H9 (cell line): ENCODE measurements around the gene MTTP. TPM values are rescaled to one million over a fixed set of nuclear protein-coding genes. Genes with fewer than 3 reads are reported as not detected.

Source experiments
- DNase-seq: peaks from one replicate; pipeline ENCODE4 v3.0.0-alpha.2; 2017
- H2AFZ ChIP-seq: one replicate; pipeline ENCODE4 v1.6.1; 2013; ENCODE audit warnings: mild to moderate bottlenecking, low read length, control low read depth, moderate library complexity
- H2AK5ac ChIP-seq: 2 replicates; pipeline ENCODE4 v1.6.1; 2013; ENCODE audit warnings: low read length, control low read depth, mixed read lengths; ENCODE audit not compliant: insufficient read length
- H2BK120ac ChIP-seq: one replicate; pipeline ENCODE4 v1.6.1; 2013; ENCODE audit warnings: low read depth, mild to moderate bottlenecking, low read length, control low read depth, inconsistent platforms; ENCODE audit not compliant: poor library complexity, severe bottlenecking
- H2BK12ac ChIP-seq: 2 replicates; pipeline ENCODE4 v1.6.1; 2013; ENCODE audit warnings: low read length, control low read depth, mixed read lengths, low read depth; ENCODE audit not compliant: insufficient read length
- H2BK15ac ChIP-seq: 2 replicates; pipeline ENCODE4 v1.6.1; 2013; ENCODE audit warnings: low read depth, low read length, control low read depth
- H2BK20ac ChIP-seq: one replicate; pipeline ENCODE4 v1.6.1; 2013; ENCODE audit warnings: low read depth, mild to moderate bottlenecking, low read length, control low read depth, inconsistent platforms; ENCODE audit not compliant: poor library complexity, severe bottlenecking
- H2BK5ac ChIP-seq: 2 replicates; pipeline ENCODE4 v1.6.1; 2013; ENCODE audit warnings: low read length, control low read depth, mixed read lengths; ENCODE audit not compliant: insufficient read length
- H3K14ac ChIP-seq: 2 replicates; pipeline ENCODE4 v1.6.1; 2013; ENCODE audit warnings: low read length, control low read depth; ENCODE audit not compliant: insufficient read depth
- H3K18ac ChIP-seq: 2 replicates; pipeline ENCODE4 v1.6.1; 2013; ENCODE audit warnings: low read depth, mild to moderate bottlenecking, mixed read lengths, low read length, control low read depth; ENCODE audit not compliant: insufficient read length
- H3K23ac ChIP-seq: 2 replicates; pipeline ENCODE4 v1.6.1; 2013; ENCODE audit warnings: low read length, control low read depth, mixed read lengths, low read depth; ENCODE audit not compliant: insufficient read length
- H3K23me2 ChIP-seq: 2 replicates; pipeline ENCODE4 v1.6.1; 2013; ENCODE audit warnings: low read depth, mild to moderate bottlenecking, mixed read lengths, low read length, control low read depth; ENCODE audit not compliant: insufficient read length, poor library complexity, severe bottlenecking
- H3K27ac ChIP-seq: 2 replicates; pipeline ENCODE4 v1.5.1; 2013; ENCODE audit warnings: low read length, control low read depth, mixed read lengths, low read depth; ENCODE audit not compliant: insufficient read length
- H3K27me3 ChIP-seq: 2 replicates; pipeline ENCODE4 v1.6.1; 2013; ENCODE audit warnings: low read length, control low read depth, inconsistent platforms; ENCODE audit not compliant: insufficient read depth
- H3K4ac ChIP-seq: 2 replicates; pipeline ENCODE4 v1.6.1; 2013; ENCODE audit warnings: low read depth, mild to moderate bottlenecking, control low read depth, inconsistent platforms, low read length, moderate library complexity
- H3K4me1 ChIP-seq: 2 replicates; pipeline ENCODE4 v1.6.1; 2013; ENCODE audit warnings: low read length, control low read depth, inconsistent platforms; ENCODE audit not compliant: insufficient read depth
- H3K4me2 ChIP-seq: 2 replicates; pipeline ENCODE4 v1.6.1; 2013; ENCODE audit warnings: low read length, control low read depth, mixed read lengths; ENCODE audit not compliant: insufficient read length, insufficient read depth
- H3K56ac ChIP-seq: 2 replicates; pipeline ENCODE4 v1.6.1; 2013; ENCODE audit warnings: low read depth, mild to moderate bottlenecking, mixed read lengths, low read length, control low read depth; ENCODE audit not compliant: insufficient read length
- H3K79me1 ChIP-seq: 2 replicates; pipeline ENCODE4 v1.6.1; 2013; ENCODE audit warnings: low read depth, mild to moderate bottlenecking, moderate library complexity, low read length, control low read depth, inconsistent platforms; ENCODE audit not compliant: insufficient read depth, poor library complexity, severe bottlenecking
- H3K79me2 ChIP-seq: 2 replicates; pipeline ENCODE4 v1.6.1; 2013; ENCODE audit warnings: low read length, control low read depth, inconsistent platforms; ENCODE audit not compliant: insufficient read depth
- H3K9ac ChIP-seq: 2 replicates; pipeline ENCODE4 v1.6.1; 2013; ENCODE audit warnings: low read length, control low read depth, mixed read lengths; ENCODE audit not compliant: insufficient read length; ENCODE audit errors: extremely low read depth
- H3K9me3 ChIP-seq: one replicate; pipeline ENCODE4 v1.6.1; 2013; ENCODE audit warnings: low read depth, low read length, inconsistent platforms; ENCODE audit not compliant: control insufficient read depth
- H3T11ph ChIP-seq: one replicate; pipeline ENCODE4 v1.6.1; 2013; ENCODE audit warnings: mild to moderate bottlenecking, low read length, control low read depth, inconsistent platforms
- H4K20me1 ChIP-seq: one replicate; pipeline ENCODE4 v1.6.1; 2013; ENCODE audit not compliant: control insufficient read depth, insufficient read length, insufficient read depth
- H4K5ac ChIP-seq: 2 replicates; pipeline ENCODE4 v1.6.1; 2013; ENCODE audit warnings: low read depth, mild to moderate bottlenecking, mixed read lengths, low read length, control low read depth; ENCODE audit not compliant: insufficient read length
- H4K8ac ChIP-seq: replicated peaks from 2 replicates; pipeline ENCODE4 v1.6.1; 2013; ENCODE audit warnings: low read length, control low read depth, mixed read lengths, low read depth; ENCODE audit not compliant: insufficient read length
- H4K91ac ChIP-seq: 2 replicates; pipeline ENCODE4 v1.6.1; 2013; ENCODE audit warnings: low read depth, mild to moderate bottlenecking, moderate library complexity, mixed read lengths, low read length, control low read depth; ENCODE audit not compliant: insufficient read length
- H3K27ac Mint-ChIP-seq, 3 experiments: 2 replicates in 2 of 3; 3 replicates in 1 of 3; pipeline ENCODE4 v1.8.0; 2020 to 2021; ENCODE audit warnings: mixed read lengths in 3 of 3, mild to moderate bottlenecking in 1 of 3, moderate library complexity in 1 of 3
- H3K27me3 Mint-ChIP-seq: 2 replicates; pipeline ENCODE4 v1.8.0; 2021; ENCODE audit warnings: low read depth, mild to moderate bottlenecking, moderate library complexity, mixed read lengths
- H3K36me3 Mint-ChIP-seq, 3 experiments: 2 replicates in 2 of 3; 3 replicates in 1 of 3; pipeline ENCODE4 v1.8.0; 2020 to 2021; ENCODE audit warnings: low read depth in 3 of 3, mixed read lengths in 3 of 3; ENCODE audit not compliant: insufficient read depth in 1 of 3
- H3K4me1 Mint-ChIP-seq, 2 experiments: 2 replicates each; pipeline ENCODE4 v1.8.0; 2020; ENCODE audit warnings: mixed read lengths in 2 of 2
- H3K4me3 Mint-ChIP-seq, 2 experiments: 2 replicates in 1 of 2; 3 replicates in 1 of 2; pipeline ENCODE4 v1.8.0; 2020 to 2021; ENCODE audit warnings: mild to moderate bottlenecking in 2 of 2, mixed read lengths in 2 of 2, moderate library complexity in 1 of 2
- H3K9me3 Mint-ChIP-seq, 2 experiments: 2 replicates in 1 of 2; 3 replicates in 1 of 2; pipeline ENCODE4 v1.8.0; 2020; ENCODE audit warnings: mild to moderate bottlenecking in 2 of 2, mixed read lengths in 2 of 2, moderate library complexity in 1 of 2
- WGBS: extraction: QIAGEN DNeasy Blood & Tissue Kit; methylation state at CpG from one replicate; pipeline ENCODE4 v1.1.7; 2013; ENCODE audit warnings: missing lambda C conversion rate, low lambda C conversion rate, mixed read lengths; ENCODE audit not compliant: insufficient read length; ENCODE audit errors: extremely low coverage; 5-methylcytosine and 5-hydroxymethylcytosine counted together
- total RNA-seq: library from RNA; stranded (reverse); gene quantifications from 2 replicates; pipeline ENCODE4 v1.2.1, GENCODE V29; 2021
- TF ChIP-seq, protein P1 (sequence below): fragments of 200-600 bp; sonication (generic); conservative IDR thresholded peaks from 3 replicates; pipeline ENCODE4 v1.8.0; 2021; ENCODE audit warnings: antibody characterized with exemption, mild to moderate bottlenecking

Gene MTTP
- total RNA-seq, 1 experiment from 2014 or later: 0.46 TPM

DNA sequence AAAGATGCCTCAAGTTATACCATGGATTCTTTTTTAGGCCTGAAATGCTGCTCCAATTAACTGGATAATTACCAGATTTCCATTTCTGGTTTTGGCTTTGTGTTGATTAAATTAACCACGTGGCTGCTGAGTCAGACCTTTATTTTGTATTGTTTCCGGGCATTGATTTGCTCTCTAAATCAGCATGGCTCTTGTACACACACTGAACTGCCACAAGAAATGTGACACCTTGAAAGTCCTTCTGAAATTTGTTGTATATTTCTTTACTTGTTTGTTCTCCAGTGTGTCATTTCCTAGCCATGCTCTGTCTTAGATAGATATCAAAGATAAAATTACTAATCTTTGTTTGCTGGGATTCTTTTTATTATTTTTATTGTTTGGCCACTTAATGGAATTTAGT, 11.7 kb downstream of the MTTP start:
- Histone ChIP-seq H2AK5ac (no peak overlapping the region), H3K9me3 (no peaks in the 10 kb centered on the region), H3K79me1 (no peaks in the 10 kb centered on the region), H3K18ac (no peak overlapping the region), H4K20me1 (no peaks in the 10 kb centered on the region), H3K27me3 (no peaks in the 10 kb centered on the region), H2BK15ac (no peak overlapping the region), H2BK12ac (no peak overlapping the region), H3K4me1 (no peaks in the 10 kb centered on the region), H4K8ac (no peak overlapping the region), H3T11ph (no peak overlapping the region), H4K5ac (no peak overlapping the region), H2BK5ac (no peak overlapping the region), H3K79me2 (no peaks in the 10 kb centered on the region), H2AFZ (no peak overlapping the region), H2BK120ac (no peak overlapping the region), H3K14ac (no peak overlapping the region), H4K91ac (no peak overlapping the region), H3K9ac (no peak overlapping the region), H2BK20ac (no peak overlapping the region), H3K27ac (no peak overlapping the region), H3K23me2 (no peaks in the 10 kb centered on the region), H3K4ac (no peak overlapping the region), H3K4me2 (no peak overlapping the region), H3K56ac (no peak overlapping the region), H3K23ac (no peak overlapping the region)
- DNase-seq: no peak
- TF ChIP-seq, protein P1, sequence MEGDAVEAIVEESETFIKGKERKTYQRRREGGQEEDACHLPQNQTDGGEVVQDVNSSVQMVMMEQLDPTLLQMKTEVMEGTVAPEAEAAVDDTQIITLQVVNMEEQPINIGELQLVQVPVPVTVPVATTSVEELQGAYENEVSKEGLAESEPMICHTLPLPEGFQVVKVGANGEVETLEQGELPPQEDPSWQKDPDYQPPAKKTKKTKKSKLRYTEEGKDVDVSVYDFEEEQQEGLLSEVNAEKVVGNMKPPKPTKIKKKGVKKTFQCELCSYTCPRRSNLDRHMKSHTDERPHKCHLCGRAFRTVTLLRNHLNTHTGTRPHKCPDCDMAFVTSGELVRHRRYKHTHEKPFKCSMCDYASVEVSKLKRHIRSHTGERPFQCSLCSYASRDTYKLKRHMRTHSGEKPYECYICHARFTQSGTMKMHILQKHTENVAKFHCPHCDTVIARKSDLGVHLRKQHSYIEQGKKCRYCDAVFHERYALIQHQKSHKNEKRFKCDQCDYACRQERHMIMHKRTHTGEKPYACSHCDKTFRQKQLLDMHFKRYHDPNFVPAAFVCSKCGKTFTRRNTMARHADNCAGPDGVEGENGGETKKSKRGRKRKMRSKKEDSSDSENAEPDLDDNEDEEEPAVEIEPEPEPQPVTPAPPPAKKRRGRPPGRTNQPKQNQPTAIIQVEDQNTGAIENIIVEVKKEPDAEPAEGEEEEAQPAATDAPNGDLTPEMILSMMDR: no peak
- Mint-ChIP-seq H3K9me3 (no peaks in the 10 kb centered on the region), H3K27ac (no peak overlapping the region), H3K36me3 (no peaks in the 10 kb centered on the region), H3K4me3 (no peak overlapping the region), H3K4me1 (peaks cover 4 to 5% of the 10 kb centered on the region in 2 experiments; a peak in 2 of 4 replicates), H3K27me3 (no peaks in the 10 kb centered on the region)
- no CpG with 5 or more reads among the region's 2 CpGs for WGBS
